HepG2 (cell line): ENCODE data around the gene ATP5F1E. TPM values are rescaled to one million over a fixed set of nuclear protein-coding genes. Genes with fewer than 3 reads are reported as not detected.

Experiments
- KDM3A ChIP-seq: IDR thresholded peaks from 2 replicates; pipeline ENCODE4 v1.6.1; 2018; ENCODE audit warnings: low read depth, missing compliant biosample characterization
- TP53 ChIP-seq: sonication (generic); formaldehyde crosslinking; conservative IDR thresholded peaks from 2 replicates; pipeline ENCODE4 v1.4.0; 2020; ENCODE audit warnings: missing genetic modification reagents
- ZBTB7A ChIP-seq: sonication (generic); formaldehyde crosslinking; IDR thresholded peaks from 2 replicates; pipeline ENCODE4 v1.8.0; 2022; ENCODE audit warnings: mild to moderate bottlenecking, missing genetic modification reagents
- ZFP90 ChIP-seq: sonication (generic); formaldehyde crosslinking; IDR thresholded peaks from 2 replicates; pipeline ENCODE4 v1.8.0; 2022; ENCODE audit warnings: missing genetic modification reagents, mild to moderate bottlenecking, inconsistent platforms, borderline replicate concordance
- ZNF354B ChIP-seq: sonication (generic); formaldehyde crosslinking; IDR thresholded peaks from 2 replicates; pipeline ENCODE4 v1.8.0; 2022; ENCODE audit warnings: mild to moderate bottlenecking, missing genetic modification reagents
- ZNF782 ChIP-seq: sonication (generic); formaldehyde crosslinking; IDR thresholded peaks from 2 replicates; pipeline ENCODE4 v1.4.0; 2020; ENCODE audit warnings: missing genetic modification reagents, mild to moderate bottlenecking, borderline replicate concordance
- polyA plus RNA-seq, 8 experiments: library from polyadenylated mRNA; depleted of rRNA in 3 of 8; stranded (reverse) in 7 of 8; unstranded in 1 of 8; fragments of >200 nt; fragmentation: Illumina TruSeq in 4 of 8; extraction: Trizol in 4 of 8; gene quantifications; 2 replicates each; pipeline versions ENCODE4 v1.2.1 to v1.2.3, GENCODE V29; 2011 to 2016; ENCODE audit warnings: low read depth in 4 of 8, missing spikeins in 1 of 8, mixed read lengths in 1 of 8; ENCODE audit not compliant: insufficient read depth in 1 of 8
- total RNA-seq, 5 experiments: library from RNA; depleted of rRNA; stranded (reverse); fragments of >200 nt; fragmentation: Illumina TruSeq; extraction: Trizol; gene quantifications; 2 replicates each; pipeline ENCODE4 v1.2.3, GENCODE V29; 2016; ENCODE audit warnings: low read depth in 1 of 5
- TF ChIP-seq, protein P1 (sequence below): IDR thresholded peaks from 2 replicates; pipeline ENCODE4 v1.6.1; 2016
- TF ChIP-seq, protein P2 (sequence below): sonication (generic); formaldehyde crosslinking; IDR thresholded peaks from 2 replicates; pipeline ENCODE4 v1.5.0; 2020; ENCODE audit warnings: mild to moderate bottlenecking, low read depth, missing genetic modification reagents, borderline replicate concordance
- TF ChIP-seq, protein P3 (sequence below): sonication (generic); formaldehyde crosslinking; IDR thresholded peaks from 2 replicates; pipeline ENCODE4 v1.4.0; 2020; ENCODE audit warnings: missing genetic modification reagents
- TF ChIP-seq, protein P4 (sequence below): sonication (generic); formaldehyde crosslinking; IDR thresholded peaks from 2 replicates; pipeline ENCODE4 v1.8.0; 2022; ENCODE audit warnings: mild to moderate bottlenecking, missing genetic modification reagents; ENCODE audit not compliant: insufficient replicate concordance
- TF ChIP-seq, protein P5 (sequence below): sonication (generic); formaldehyde crosslinking; IDR thresholded peaks from 2 replicates; pipeline ENCODE4 v1.4.0; 2020; ENCODE audit warnings: missing genetic modification reagents
- TF ChIP-seq, protein P6 (sequence below): sonication (generic); formaldehyde crosslinking; IDR thresholded peaks from 2 replicates; pipeline ENCODE4 v1.5.0; 2020; ENCODE audit warnings: missing genetic modification reagents

The ATP5F1E gene
- total and polyA plus RNA-seq, 2 of the 13 experiments (the other 11 are each of a cell fraction or from before 2014, with no cell fraction given) = 121 to 134 TPM

DNA sequence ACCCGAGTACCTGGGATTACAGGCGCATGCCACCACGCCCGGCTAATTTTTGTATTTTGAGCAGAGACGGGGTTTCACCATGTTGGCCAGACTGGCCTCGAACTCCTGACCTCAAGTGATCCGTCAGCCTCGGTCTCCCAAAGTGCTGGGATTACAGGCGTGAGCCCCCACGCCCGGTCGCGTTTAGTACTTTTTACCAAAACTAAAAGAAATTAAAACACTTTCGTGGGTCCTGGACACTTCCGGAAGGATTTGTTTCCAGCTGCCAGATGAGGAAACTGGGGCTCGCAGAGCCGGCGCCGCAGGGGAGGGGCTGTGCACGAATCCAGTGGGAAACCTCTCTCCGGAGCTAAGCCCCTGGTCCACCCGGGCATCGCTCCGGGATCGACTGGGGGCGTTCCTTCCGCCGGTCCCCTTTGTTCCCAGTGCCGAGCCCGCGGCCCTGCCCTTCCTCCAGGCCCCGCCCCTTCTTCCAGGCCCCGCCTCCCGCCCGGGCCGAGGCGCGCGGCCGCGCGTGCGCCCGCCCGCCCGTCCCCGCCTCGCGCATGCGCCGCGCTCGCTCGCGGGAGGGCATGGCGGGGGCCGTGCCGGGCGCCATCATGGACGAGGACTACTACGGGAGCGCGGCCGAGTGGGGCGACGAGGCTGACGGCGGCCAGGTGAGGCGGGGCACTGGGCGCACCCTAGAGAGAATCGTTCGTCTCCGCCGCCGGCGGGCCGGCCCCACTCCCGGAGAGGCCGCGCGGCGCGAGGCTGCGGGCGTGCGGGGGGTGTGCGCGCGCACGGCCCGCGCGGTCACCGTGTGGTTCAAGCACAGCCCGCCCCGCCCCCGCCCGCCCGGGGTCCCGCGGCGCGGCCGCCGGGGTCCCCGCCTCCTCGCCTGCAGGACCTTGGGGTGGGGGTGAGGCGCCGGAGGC lies 51.2 kb downstream of the ATP5F1E start, which contains the start of gene NELFCD (continued):
- TF ChIP-seq, protein P1, sequence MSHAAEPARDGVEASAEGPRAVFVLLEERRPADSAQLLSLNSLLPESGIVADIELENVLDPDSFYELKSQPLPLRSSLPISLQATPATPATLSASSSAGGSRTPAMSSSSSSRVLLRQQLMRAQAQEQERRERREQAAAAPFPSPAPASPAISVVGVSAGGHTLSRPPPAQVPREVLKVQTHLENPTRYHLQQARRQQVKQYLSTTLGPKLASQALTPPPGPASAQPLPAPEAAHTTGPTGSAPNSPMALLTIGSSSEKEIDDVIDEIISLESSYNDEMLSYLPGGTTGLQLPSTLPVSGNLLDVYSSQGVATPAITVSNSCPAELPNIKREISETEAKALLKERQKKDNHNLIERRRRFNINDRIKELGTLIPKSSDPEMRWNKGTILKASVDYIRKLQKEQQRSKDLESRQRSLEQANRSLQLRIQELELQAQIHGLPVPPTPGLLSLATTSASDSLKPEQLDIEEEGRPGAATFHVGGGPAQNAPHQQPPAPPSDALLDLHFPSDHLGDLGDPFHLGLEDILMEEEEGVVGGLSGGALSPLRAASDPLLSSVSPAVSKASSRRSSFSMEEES (CRISPR knock-in tag) = peak; percentile 59; the same call in 1 of the 2 replicates
- TF ChIP-seq, protein P2, sequence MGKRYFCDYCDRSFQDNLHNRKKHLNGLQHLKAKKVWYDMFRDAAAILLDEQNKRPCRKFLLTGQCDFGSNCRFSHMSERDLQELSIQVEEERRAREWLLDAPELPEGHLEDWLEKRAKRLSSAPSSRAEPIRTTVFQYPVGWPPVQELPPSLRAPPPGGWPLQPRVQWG = no peak
- TF ChIP-seq ZNF782 (CRISPR knock-in tag) = peak; percentile 78; the same call in 1 of the 2 replicates
- TF ChIP-seq ZFP90 (CRISPR knock-in tag) = no peak
- TF ChIP-seq ZBTB7A = peak; percentile 77; the same call in 1 of the 2 replicates
- peak; percentile 68 for TF ChIP-seq KDM3A (CRISPR knock-in tag)
- TF ChIP-seq, protein P3, sequence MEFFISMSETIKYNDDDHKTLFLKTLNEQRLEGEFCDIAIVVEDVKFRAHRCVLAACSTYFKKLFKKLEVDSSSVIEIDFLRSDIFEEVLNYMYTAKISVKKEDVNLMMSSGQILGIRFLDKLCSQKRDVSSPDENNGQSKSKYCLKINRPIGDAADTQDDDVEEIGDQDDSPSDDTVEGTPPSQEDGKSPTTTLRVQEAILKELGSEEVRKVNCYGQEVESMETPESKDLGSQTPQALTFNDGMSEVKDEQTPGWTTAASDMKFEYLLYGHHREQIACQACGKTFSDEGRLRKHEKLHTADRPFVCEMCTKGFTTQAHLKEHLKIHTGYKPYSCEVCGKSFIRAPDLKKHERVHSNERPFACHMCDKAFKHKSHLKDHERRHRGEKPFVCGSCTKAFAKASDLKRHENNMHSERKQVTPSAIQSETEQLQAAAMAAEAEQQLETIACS (CRISPR knock-in tag) = peak; percentile 93
- 0 out of 2 replicates have a peak, but pooled peaks have one; percentile 14 for TF ChIP-seq ZNF354B
- TF ChIP-seq, protein P4, sequence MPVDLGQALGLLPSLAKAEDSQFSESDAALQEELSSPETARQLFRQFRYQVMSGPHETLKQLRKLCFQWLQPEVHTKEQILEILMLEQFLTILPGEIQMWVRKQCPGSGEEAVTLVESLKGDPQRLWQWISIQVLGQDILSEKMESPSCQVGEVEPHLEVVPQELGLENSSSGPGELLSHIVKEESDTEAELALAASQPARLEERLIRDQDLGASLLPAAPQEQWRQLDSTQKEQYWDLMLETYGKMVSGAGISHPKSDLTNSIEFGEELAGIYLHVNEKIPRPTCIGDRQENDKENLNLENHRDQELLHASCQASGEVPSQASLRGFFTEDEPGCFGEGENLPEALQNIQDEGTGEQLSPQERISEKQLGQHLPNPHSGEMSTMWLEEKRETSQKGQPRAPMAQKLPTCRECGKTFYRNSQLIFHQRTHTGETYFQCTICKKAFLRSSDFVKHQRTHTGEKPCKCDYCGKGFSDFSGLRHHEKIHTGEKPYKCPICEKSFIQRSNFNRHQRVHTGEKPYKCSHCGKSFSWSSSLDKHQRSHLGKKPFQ = no peak
- TF ChIP-seq, protein P5, sequence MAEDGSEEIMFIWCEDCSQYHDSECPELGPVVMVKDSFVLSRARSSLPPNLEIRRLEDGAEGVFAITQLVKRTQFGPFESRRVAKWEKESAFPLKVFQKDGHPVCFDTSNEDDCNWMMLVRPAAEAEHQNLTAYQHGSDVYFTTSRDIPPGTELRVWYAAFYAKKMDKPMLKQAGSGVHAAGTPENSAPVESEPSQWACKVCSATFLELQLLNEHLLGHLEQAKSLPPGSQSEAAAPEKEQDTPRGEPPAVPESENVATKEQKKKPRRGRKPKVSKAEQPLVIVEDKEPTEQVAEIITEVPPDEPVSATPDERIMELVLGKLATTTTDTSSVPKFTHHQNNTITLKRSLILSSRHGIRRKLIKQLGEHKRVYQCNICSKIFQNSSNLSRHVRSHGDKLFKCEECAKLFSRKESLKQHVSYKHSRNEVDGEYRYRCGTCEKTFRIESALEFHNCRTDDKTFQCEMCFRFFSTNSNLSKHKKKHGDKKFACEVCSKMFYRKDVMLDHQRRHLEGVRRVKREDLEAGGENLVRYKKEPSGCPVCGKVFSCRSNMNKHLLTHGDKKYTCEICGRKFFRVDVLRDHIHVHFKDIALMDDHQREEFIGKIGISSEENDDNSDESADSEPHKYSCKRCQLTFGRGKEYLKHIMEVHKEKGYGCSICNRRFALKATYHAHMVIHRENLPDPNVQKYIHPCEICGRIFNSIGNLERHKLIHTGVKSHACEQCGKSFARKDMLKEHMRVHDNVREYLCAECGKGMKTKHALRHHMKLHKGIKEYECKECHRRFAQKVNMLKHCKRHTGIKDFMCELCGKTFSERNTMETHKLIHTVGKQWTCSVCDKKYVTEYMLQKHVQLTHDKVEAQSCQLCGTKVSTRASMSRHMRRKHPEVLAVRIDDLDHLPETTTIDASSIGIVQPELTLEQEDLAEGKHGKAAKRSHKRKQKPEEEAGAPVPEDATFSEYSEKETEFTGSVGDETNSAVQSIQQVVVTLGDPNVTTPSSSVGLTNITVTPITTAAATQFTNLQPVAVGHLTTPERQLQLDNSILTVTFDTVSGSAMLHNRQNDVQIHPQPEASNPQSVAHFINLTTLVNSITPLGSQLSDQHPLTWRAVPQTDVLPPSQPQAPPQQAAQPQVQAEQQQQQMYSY = peak; percentile 66; the same call in 1 of the 2 replicates
- TF ChIP-seq TP53 (CRISPR knock-in tag) = peak; percentile 75; the same call in 1 of the 2 replicates
- TF ChIP-seq, protein P6, sequence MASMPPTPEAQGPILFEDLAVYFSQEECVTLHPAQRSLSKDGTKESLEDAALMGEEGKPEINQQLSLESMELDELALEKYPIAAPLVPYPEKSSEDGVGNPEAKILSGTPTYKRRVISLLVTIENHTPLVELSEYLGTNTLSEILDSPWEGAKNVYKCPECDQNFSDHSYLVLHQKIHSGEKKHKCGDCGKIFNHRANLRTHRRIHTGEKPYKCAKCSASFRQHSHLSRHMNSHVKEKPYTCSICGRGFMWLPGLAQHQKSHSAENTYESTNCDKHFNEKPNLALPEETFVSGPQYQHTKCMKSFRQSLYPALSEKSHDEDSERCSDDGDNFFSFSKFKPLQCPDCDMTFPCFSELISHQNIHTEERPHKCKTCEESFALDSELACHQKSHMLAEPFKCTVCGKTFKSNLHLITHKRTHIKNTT (CRISPR knock-in tag) = no peak
